HepG2 (cell line): Measurements from ENCODE around the gene HNRNPA1. TPM values are rescaled to one million over a fixed set of nuclear protein-coding genes. Genes with fewer than 3 reads are reported as not detected.

ENCODE experiments used
- ATF5 ChIP-seq: sonication (generic); formaldehyde crosslinking; IDR thresholded peaks from 2 replicates; pipeline ENCODE4 v1.4.0; 2020; ENCODE audit warnings: mild to moderate bottlenecking, low read depth, missing genetic modification reagents
- CEBPB ChIP-seq: IDR thresholded peaks from 2 replicates; pipeline ENCODE4 v1.6.1; 2011; ENCODE audit warnings: low read depth, low read length, improper control_type of control experiment, borderline replicate concordance
- RERE ChIP-seq: IDR thresholded peaks from 2 replicates; pipeline ENCODE4 v1.6.1; 2016; ENCODE audit warnings: low read depth, missing genetic modification reagents, missing compliant biosample characterization
- SP1 ChIP-seq, 2 experiments: fragments of 450-650 bp in 1 of 2; sonication (generic) in 1 of 2; formaldehyde crosslinking in 1 of 2; IDR thresholded peaks; 2 replicates each; pipeline versions ENCODE4 v1.4.0 to v1.6.1; 2016 to 2020; ENCODE audit warnings: missing genetic modification reagents in 1 of 2
- ZNF589 ChIP-seq: sonication (generic); formaldehyde crosslinking; conservative IDR thresholded peaks from 2 replicates; pipeline ENCODE4 v1.8.0; 2022; ENCODE audit warnings: mild to moderate bottlenecking, moderate library complexity, missing genetic modification reagents
- ZNF614 ChIP-seq: IDR thresholded peaks from 2 replicates; pipeline ENCODE4 v1.6.1; 2018; ENCODE audit warnings: missing biosample characterization, missing genetic modification reagents, inconsistent platforms, borderline replicate concordance
- ZNF709 ChIP-seq: sonication (generic); formaldehyde crosslinking; IDR thresholded peaks from 2 replicates; pipeline ENCODE4 v1.5.0; 2020; ENCODE audit warnings: mild to moderate bottlenecking, missing genetic modification reagents
- polyA plus RNA-seq, 8 experiments: library from polyadenylated mRNA; depleted of rRNA in 3 of 8; stranded (reverse) in 7 of 8; unstranded in 1 of 8; fragments of >200 nt; fragmentation: Illumina TruSeq in 4 of 8; extraction: Trizol in 4 of 8; gene quantifications; 2 replicates each; pipeline versions ENCODE4 v1.2.1 to v1.2.3, GENCODE V29; 2011 to 2016; ENCODE audit warnings: low read depth in 4 of 8, missing spikeins in 1 of 8, mixed read lengths in 1 of 8; ENCODE audit not compliant: insufficient read depth in 1 of 8
- total RNA-seq, 5 experiments: library from RNA; depleted of rRNA; stranded (reverse); fragments of >200 nt; fragmentation: Illumina TruSeq; extraction: Trizol; gene quantifications; 2 replicates each; pipeline ENCODE4 v1.2.3, GENCODE V29; 2016; ENCODE audit warnings: low read depth in 1 of 5
- TF ChIP-seq, protein P1 (sequence below): sonication (generic); formaldehyde crosslinking; IDR thresholded peaks from one replicate; pipeline ENCODE4 v1.5.1; 2020; ENCODE audit warnings: mild to moderate bottlenecking, missing genetic modification reagents; ENCODE audit errors: not compliant biosample characterization
- TF ChIP-seq, protein P2 (sequence below): sonication (generic); formaldehyde crosslinking; IDR thresholded peaks from 2 replicates; pipeline ENCODE4 v1.8.0; 2022; ENCODE audit warnings: mild to moderate bottlenecking, missing genetic modification reagents, moderate library complexity

HNRNPA1 gene
- total and polyA plus RNA-seq, 2 of the 13 experiments (the other 11 are each of a cell fraction or from before 2014, with no cell fraction given), result 535 to 1,820 TPM

- TF ChIP-seq, protein P1, sequence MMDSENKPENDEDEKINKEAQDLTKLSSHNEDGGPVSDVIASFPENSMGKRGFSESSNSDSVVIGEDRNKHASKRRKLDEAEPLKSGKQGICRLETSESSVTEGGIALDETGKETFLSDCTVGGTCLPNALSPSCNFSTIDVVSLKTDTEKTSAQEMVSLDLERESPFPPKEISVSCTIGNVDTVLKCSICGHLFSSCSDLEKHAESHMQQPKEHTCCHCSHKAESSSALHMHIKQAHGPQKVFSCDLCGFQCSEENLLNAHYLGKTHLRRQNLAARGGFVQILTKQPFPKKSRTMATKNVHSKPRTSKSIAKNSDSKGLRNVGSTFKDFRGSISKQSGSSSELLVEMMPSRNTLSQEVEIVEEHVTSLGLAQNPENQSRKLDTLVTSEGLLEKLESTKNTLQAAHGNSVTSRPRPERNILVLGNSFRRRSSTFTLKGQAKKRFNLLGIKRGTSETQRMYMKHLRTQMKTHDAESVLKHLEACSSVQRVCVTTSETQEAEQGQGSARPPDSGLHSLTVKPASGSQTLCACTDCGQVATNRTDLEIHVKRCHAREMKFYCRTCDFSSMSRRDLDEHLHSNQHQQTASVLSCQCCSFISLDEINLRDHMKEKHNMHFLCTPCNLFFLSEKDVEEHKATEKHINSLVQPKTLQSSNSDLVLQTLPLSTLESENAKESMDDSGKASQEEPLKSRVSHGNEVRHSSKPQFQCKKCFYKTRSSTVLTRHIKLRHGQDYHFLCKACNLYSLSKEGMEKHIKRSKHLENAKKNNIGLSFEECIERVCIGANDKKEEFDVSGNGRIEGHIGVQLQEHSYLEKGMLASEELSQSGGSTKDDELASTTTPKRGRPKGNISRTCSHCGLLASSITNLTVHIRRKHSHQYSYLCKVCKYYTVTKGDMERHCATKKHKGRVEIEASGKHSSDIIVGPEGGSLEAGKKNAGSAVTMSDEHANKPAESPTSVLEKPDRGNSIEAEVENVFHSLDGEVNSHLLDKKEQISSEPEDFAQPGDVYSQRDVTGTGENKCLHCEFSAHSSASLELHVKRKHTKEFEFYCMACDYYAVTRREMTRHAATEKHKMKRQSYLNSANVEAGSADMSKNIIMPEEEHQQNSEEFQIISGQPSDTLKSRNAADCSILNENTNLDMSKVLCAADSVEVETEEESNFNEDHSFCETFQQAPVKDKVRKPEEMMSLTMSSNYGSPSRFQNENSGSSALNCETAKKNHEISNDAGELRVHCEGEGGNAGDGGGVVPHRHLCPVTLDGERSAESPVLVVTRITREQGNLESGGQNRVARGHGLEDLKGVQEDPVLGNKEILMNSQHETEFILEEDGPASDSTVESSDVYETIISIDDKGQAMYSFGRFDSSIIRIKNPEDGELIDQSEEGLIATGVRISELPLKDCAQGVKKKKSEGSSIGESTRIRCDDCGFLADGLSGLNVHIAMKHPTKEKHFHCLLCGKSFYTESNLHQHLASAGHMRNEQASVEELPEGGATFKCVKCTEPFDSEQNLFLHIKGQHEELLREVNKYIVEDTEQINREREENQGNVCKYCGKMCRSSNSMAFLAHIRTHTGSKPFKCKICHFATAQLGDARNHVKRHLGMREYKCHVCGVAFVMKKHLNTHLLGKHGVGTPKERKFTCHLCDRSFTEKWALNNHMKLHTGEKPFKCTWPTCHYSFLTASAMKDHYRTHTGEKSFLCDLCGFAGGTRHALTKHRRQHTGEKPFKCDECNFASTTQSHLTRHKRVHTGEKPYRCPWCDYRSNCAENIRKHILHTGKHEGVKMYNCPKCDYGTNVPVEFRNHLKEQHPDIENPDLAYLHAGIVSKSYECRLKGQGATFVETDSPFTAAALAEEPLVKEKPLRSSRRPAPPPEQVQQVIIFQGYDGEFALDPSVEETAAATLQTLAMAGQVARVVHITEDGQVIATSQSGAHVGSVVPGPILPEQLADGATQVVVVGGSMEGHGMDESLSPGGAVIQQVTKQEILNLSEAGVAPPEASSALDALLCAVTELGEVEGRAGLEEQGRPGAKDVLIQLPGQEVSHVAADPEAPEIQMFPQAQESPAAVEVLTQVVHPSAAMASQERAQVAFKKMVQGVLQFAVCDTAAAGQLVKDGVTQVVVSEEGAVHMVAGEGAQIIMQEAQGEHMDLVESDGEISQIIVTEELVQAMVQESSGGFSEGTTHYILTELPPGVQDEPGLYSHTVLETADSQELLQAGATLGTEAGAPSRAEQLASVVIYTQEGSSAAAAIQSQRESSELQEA (CRISPR knock-in tag), result no peak
- TF ChIP-seq SP1 (IDR thresholded peaks at IDR 0.05), result no peak
- TF ChIP-seq SP1 (CRISPR knock-in tag; IDR thresholded peaks at IDR 0.05), result no peak
- TF ChIP-seq ZNF614 (CRISPR knock-in tag), result no peak
- no peak for TF ChIP-seq ATF5 (CRISPR knock-in tag)
- no peak for TF ChIP-seq ZNF709
- TF ChIP-seq CEBPB, result no peak
- no peak for TF ChIP-seq ZNF589 (CRISPR knock-in tag)
- no peak for TF ChIP-seq RERE (CRISPR knock-in tag)
- TF ChIP-seq, protein P2, sequence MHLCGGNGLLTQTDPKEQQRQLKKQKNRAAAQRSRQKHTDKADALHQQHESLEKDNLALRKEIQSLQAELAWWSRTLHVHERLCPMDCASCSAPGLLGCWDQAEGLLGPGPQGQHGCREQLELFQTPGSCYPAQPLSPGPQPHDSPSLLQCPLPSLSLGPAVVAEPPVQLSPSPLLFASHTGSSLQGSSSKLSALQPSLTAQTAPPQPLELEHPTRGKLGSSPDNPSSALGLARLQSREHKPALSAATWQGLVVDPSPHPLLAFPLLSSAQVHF (CRISPR knock-in tag), result no peak
- TF ChIP-seq, all 625 proteins: peak for 0
Measured at GRCh38 chr12:54232790-54233189, 47.7 kb upstream of the HNRNPA1 start (continued).
